K562 (cell line): ENCODE data around the gene MGA. TPM values are rescaled to one million over a fixed set of nuclear protein-coding genes. Genes with fewer than 3 reads are reported as not detected.

Source experiments
- ATAC-seq: fragments of 200-7000 bp; cut with Tn5 transposase; 3 replicates; pipeline ENCODE4 v1.9.1; 2020; ENCODE audit warnings: moderate library complexity
- BruUV-seq: library from RNA; stranded (reverse); fragments of 400-500 nt; replicated peaks from 2 replicates; lab custom pipeline; 2021; lab: Mats Ljungman, UMichigan
- CTCF ChIA-PET: fragments of 300-600 bp; formaldehyde crosslinking; extraction: SDS; loops from one replicate; lab custom pipeline; 2021; ENCODE audit warnings: low intra/inter-chr PET ratio; lab: Yijun Ruan, JAX
- POLR2A ChIA-PET: fragments of 300-600, 350-650 bp; sonication (Branson Sonifier 250); formaldehyde crosslinking; extraction: SDS; loops from one replicate; lab custom pipeline; 2021; ENCODE audit warnings: antibody characterized with exemption, inconsistent platforms; lab: Yijun Ruan, JAX
- DNase-seq, 4 experiments: peaks; one replicate each; pipeline versions ENCODE4 v3.0.0 to v3.0.0-alpha.2; 2011 to 2018; ENCODE audit warnings: low spot score in 3 of 4, mixed read lengths in 3 of 4; ENCODE audit errors: extremely low read depth in 1 of 4
- FAIRE-seq: peaks from 2 replicates; lab custom pipeline; 2011; peaks lifted over from hg19 to GRCh38; lab: Jason Lieb, UNC
- H2AFZ ChIP-seq: 2 replicates; pipeline ENCODE4 v1.6.0; 2011; ENCODE audit warnings: low read depth, low read length, control low read depth, inconsistent platforms
- H3K27ac ChIP-seq: fragments of 200-600 bp; 3 replicates; pipeline ENCODE4 v1.8.0; 2011; ENCODE audit warnings: low read depth, mild to moderate bottlenecking, control low read depth, inconsistent platforms, low read length, moderate library complexity, mixed read lengths; ENCODE audit errors: extremely low read depth
- H3K27me3 ChIP-seq, 2 experiments: fragments of 300-600 bp in 1 of 2; 2 replicates in 1 of 2; 3 replicates in 1 of 2; pipeline versions ENCODE4 v1.6.0 to v1.8.0; 2011; ENCODE audit warnings: inconsistent platforms in 2 of 2, low read length in 2 of 2, mild to moderate bottlenecking in 1 of 2, mixed read lengths in 1 of 2, moderate library complexity in 1 of 2; ENCODE audit not compliant: control insufficient read depth in 2 of 2, insufficient read depth in 2 of 2
- H3K36me3 ChIP-seq: fragments of 300-600 bp; 3 replicates; pipeline ENCODE4 v1.8.0; 2011; ENCODE audit warnings: mild to moderate bottlenecking, low read length, inconsistent platforms; ENCODE audit not compliant: control insufficient read depth, insufficient read depth
- H3K4me1 ChIP-seq, 2 experiments: fragments of 200-600 bp in 1 of 2; replicated peaks in 1 of 2; 2 replicates in 1 of 2; 3 replicates in 1 of 2; pipeline versions ENCODE4 v1.5.1 to v1.8.0; 2011; ENCODE audit warnings: inconsistent platforms in 2 of 2, low read length in 2 of 2, mild to moderate bottlenecking in 1 of 2, mixed read lengths in 1 of 2, moderate library complexity in 1 of 2; ENCODE audit not compliant: control insufficient read depth in 2 of 2, insufficient read depth in 2 of 2
- H3K4me2 ChIP-seq: 2 replicates; pipeline ENCODE4 v1.6.1; 2011; ENCODE audit warnings: low read length, control low read depth, inconsistent platforms, mixed read lengths; ENCODE audit not compliant: insufficient read depth
- H3K4me3 ChIP-seq: fragments of 200-600 bp; sonication (generic), shearing (Covaris generic); 2 replicates; pipeline ENCODE4 v1.5.1; 2016; ENCODE audit warnings: control low read depth, inconsistent platforms
- H3K79me2 ChIP-seq: fragments of 200-600 bp; 3 replicates; pipeline ENCODE4 v1.8.0; 2011; ENCODE audit warnings: low read length, inconsistent platforms; ENCODE audit not compliant: control insufficient read depth, insufficient read depth
- H3K9ac ChIP-seq, 2 experiments: 2 replicates each; pipeline versions ENCODE4 v1.6.0 to v1.6.1; 2011; ENCODE audit warnings: low read depth in 2 of 2, low read length in 2 of 2, control low read depth in 1 of 2, inconsistent platforms in 1 of 2, mild to moderate bottlenecking in 1 of 2, mixed read lengths in 1 of 2; ENCODE audit not compliant: insufficient read depth in 1 of 2
- H3K9me1 ChIP-seq: one replicate; pipeline ENCODE4 v1.6.0; 2011; ENCODE audit warnings: inconsistent platforms, mild to moderate bottlenecking, low read length, moderate library complexity; ENCODE audit not compliant: control insufficient read depth, insufficient read depth
- H3K9me3 ChIP-seq: replicated peaks from 2 replicates; pipeline ENCODE4 v1.5.1; 2011; ENCODE audit warnings: low read depth, low read length, inconsistent platforms; ENCODE audit not compliant: control insufficient read depth, insufficient read depth
- H4K20me1 ChIP-seq: replicated peaks from 2 replicates; pipeline ENCODE4 v1.6.1; 2011; ENCODE audit warnings: low read length, inconsistent platforms, mixed read lengths; ENCODE audit not compliant: control insufficient read depth, insufficient read depth
- HMBOX1 ChIP-seq: sonication (generic); IDR thresholded peaks from 2 replicates; pipeline ENCODE4 v1.6.1; 2016
- MTA2 ChIP-seq: fragments of 450-650 bp; IDR thresholded peaks from 2 replicates; pipeline ENCODE4 v1.6.1; 2016; ENCODE audit warnings: low read depth
- MYNN ChIP-seq, 2 experiments: sonication (generic); formaldehyde crosslinking in 1 of 2; IDR thresholded peaks; 2 replicates each; pipeline versions ENCODE4 v1.5.0 to v1.6.1; 2016 to 2020; ENCODE audit warnings: antibody characterized with exemption in 1 of 2, missing genetic modification reagents in 1 of 2
- PPARD ChIP-seq: fragments of 250-450 bp; sonication (Bioruptor Pico); IDR thresholded peaks from 2 replicates; pipeline ENCODE4 v1.8.0; 2022; ENCODE audit warnings: inconsistent platforms, mild to moderate bottlenecking, moderate library complexity
- SIN3B ChIP-seq: fragments of 450-650 bp; IDR thresholded peaks from 2 replicates; pipeline ENCODE4 v1.6.1; 2017; ENCODE audit warnings: low read depth, mild to moderate bottlenecking, moderate library complexity
- SMC3 ChIP-seq: conservative IDR thresholded peaks from 2 replicates; pipeline ENCODE4 v1.6.1; 2011; ENCODE audit warnings: low read depth, low read length, improper control_type of control experiment; ENCODE audit not compliant: insufficient read depth
- ZNF197 ChIP-seq: fragments of 200-800 bp; sonication (Bioruptor generic); IDR thresholded peaks from 2 replicates; pipeline ENCODE4 v1.6.1; 2016; ENCODE audit warnings: low read depth, missing genetic modification characterization, missing compliant biosample characterization
- ZNF639 ChIP-seq, 2 experiments: fragments of 200-800 bp in 1 of 2; sonication (Bioruptor generic) in 1 of 2; sonication (generic) in 1 of 2; formaldehyde crosslinking in 1 of 2; IDR thresholded peaks in 1 of 2; conservative IDR thresholded peaks in 1 of 2; 2 replicates each; pipeline versions ENCODE4 v1.5.0 to v1.6.1; 2016 to 2020; ENCODE audit warnings: missing compliant biosample characterization in 1 of 2, missing genetic modification characterization in 1 of 2, missing genetic modification reagents in 1 of 2
- WGBS: fragments of 100-300 bp; shearing (Covaris generic); methylation state at CpG from one replicate; pipeline ENCODE4 v1.1.6; 2016; ENCODE audit warnings: low coverage, mixed read lengths; ENCODE audit not compliant: insufficient coverage; ENCODE audit errors: missing lambda C conversion rate; 5-methylcytosine and 5-hydroxymethylcytosine counted together
- in situ Hi-C: fragments of 300-500 bp; cut with MboI; formaldehyde crosslinking; loops from 4 replicates; pipeline ENCODE4 v1.15.0; 2018; ENCODE audit warnings: inconsistent platforms, mixed read lengths
- intact Hi-C: fragments of 100-400 bp; cut with micrococcal nuclease; formaldehyde crosslinking; loops from 2 replicates; pipeline ENCODE4 v1.14.2; 2022
- polyA plus RNA-seq, 8 experiments: library from polyadenylated mRNA; depleted of rRNA in 4 of 8; stranded (reverse) in 5 of 8; unstranded in 3 of 8; fragments of >200 nt; fragmentation: Nextera tagmentation in 2 of 8; fragmentation: Illumina TruSeq in 1 of 8; extraction: Ambion mirVana in 2 of 8; extraction: Trizol in 1 of 8; gene quantifications; 2 replicates each; pipeline versions ENCODE4 v1.2.1 to v1.2.3, GENCODE V29; 2011 to 2014; ENCODE audit warnings: inconsistent platforms in 1 of 8, missing spikeins in 1 of 8
- total RNA-seq, 7 experiments: library from RNA; depleted of rRNA in 6 of 7; stranded (reverse); fragments of >200 nt in 6 of 7; fragmentation: Illumina TruSeq in 2 of 7; extraction: Trizol in 2 of 7; gene quantifications; 2 replicates each; pipeline versions ENCODE4 v1.2.1 to v1.2.3, GENCODE V29; 2011 to 2021; ENCODE audit warnings: low replicate concordance in 1 of 7

Gene MGA
- total and polyA plus RNA-seq, 9 of the 15 experiments (the other 6 are each of a cell fraction or from before 2014, with no cell fraction given) = 4.7 to 56.1 (median 21.1) TPM

DNA sequence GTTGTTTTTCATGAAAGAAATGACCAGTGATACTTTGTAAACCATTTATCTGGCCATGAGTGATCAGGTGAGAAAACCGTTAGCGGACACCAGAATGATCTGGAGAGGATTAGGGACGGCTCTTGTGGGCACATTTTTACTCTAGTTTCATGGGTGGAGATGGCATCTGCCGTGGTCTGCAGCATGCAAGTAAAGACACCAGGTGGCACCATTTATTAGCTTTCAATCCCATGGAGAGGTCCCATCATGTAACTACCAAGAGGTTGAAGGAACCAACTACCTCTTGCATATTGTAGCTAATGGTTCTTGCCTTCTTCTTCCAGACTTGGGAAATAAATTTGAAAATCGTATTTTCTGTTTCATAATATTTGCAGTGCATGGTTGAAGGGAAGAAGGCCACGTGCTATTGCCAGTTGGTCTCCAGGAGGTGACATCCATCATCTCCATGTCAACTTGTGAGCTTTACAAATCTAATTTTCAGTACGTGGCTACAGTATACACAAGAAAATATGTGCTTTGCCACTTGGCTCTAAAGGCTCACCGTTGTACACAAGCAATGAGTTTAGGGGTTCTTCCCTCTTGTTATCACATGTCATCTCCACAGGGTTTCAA, 112.6 kb downstream of the MGA start (continued):
- 0 out of 2 replicates have a peak, but pooled peaks have one; percentile 24 for TF ChIP-seq HMBOX1
- TF ChIP-seq ZNF197 (CRISPR knock-in tag) = no peak
- no peak for TF ChIP-seq MTA2
- 0 out of 4 replicates have a peak, but pooled peaks of 1 of the 2 experiments have one; percentile 22 for TF ChIP-seq ZNF639 (CRISPR knock-in tag; conservative IDR thresholded peaks at IDR 0.05 in 1 of 2, IDR thresholded peaks at IDR 0.05 in 1 of 2)
- TF ChIP-seq, all 486 proteins: peak for 14

GRCh38 chr15:41773332-41773728, 113.1 kb downstream of the MGA start:
- Histone ChIP-seq H4K20me1 (no peaks in the 10 kb centered on the region; the same call in 1 of the 2 replicates), H3K27ac (peak overlapping the region; percentile 70), H3K4me1 (peaks cover 12 to 27% of the 10 kb centered on the region in 2 experiments), H3K9me1 (no peaks in the 10 kb centered on the region), H2AFZ (0 out of 2 replicates have a peak overlapping the region, but pooled peaks have one; percentile 76), H3K4me2 (peak overlapping the region; percentile 80), H3K4me3 (peak overlapping the region; percentile 54; the same call in 1 of the 2 replicates), H3K36me3 (peaks cover 11% of the 10 kb centered on the region; the same call in 1 of the 3 replicates), H3K9ac (peak overlapping the region in 1 of 2 experiments; percentile 70; a peak in 2 of 4 replicates), H3K9me3 (no peaks in the 10 kb centered on the region), H3K79me2 (peaks cover 9% of the 10 kb centered on the region), H3K27me3 (no peaks in the 10 kb centered on the region; a peak in 1 of 5 replicates)
- no peak for ATAC-seq
- 9% methylated on average over 5 of the region's 5 CpGs for WGBS
- ChIA-PET POLR2A (interaction anchor here (0.5 to 2.6 kb wide), 15 partner anchors 8 to 131 kb away, joined by 3 to 15 read pairs (median 6); no protein-coding TSS in a partner anchor), CTCF (interaction anchor here (1.0 to 5.6 kb wide), 4 partner anchors 38 to 131 kb away, joined by 3 to 98 read pairs (median 8); no protein-coding TSS in a partner anchor)
- FAIRE-seq = no peak
- no TSS peak for BruUV-seq
- DNase-seq = peak in 1 of 4 experiments; percentile 27
- intact Hi-C loops = loop anchor here (2.0 to 5.0 kb wide), 2 partner anchors 131 to 216 kb away; partner anchors contain the start of gene TYRO3
- TF ChIP-seq PPARD (CRISPR knock-in tag) (no peak), MYNN (IDR thresholded peaks at IDR 0.05) (0 out of 2 replicates have a peak, but pooled peaks have one; percentile 11), MYNN (CRISPR knock-in tag; IDR thresholded peaks at IDR 0.05) (no peak), ZNF639 (CRISPR knock-in tag; conservative IDR thresholded peaks at IDR 0.05 in 1 of 2, IDR thresholded peaks at IDR 0.05 in 1 of 2) (0 out of 4 replicates have a peak, but pooled peaks of 1 of the 2 experiments have one; percentile 2), SMC3 (no peak), SIN3B (0 out of 2 replicates have a peak, but pooled peaks have one; percentile 0)
- in situ Hi-C loops = loop anchor here (5.0 kb wide), 1 partner anchor 39 kb away; no protein-coding TSS in a partner anchor
